SK-N-MC (cell line): Measurements from ENCODE around the gene C3orf62.

Experiments used
- DNase-seq: peaks from one replicate; pipeline ENCODE4 v3.0.0-alpha.2; 2011; ENCODE audit warnings: low read depth, low spot score
- H3K27ac ChIP-seq: fragments of 200-600 bp; sonication (generic); 2 replicates; pipeline ENCODE4 v1.5.1; 2016; ENCODE audit warnings: mixed run types
- H3K36me3 ChIP-seq: fragments of 200-600 bp; sonication (generic); 2 replicates; pipeline ENCODE4 v1.6.1; 2017; ENCODE audit warnings: antibody characterized with exemption, low read length, mixed read lengths; ENCODE audit not compliant: insufficient read depth
- H3K4me3 ChIP-seq: fragments of 200-600 bp; sonication (generic); 2 replicates; pipeline ENCODE4 v1.5.1; 2016
- H3K9ac ChIP-seq: fragments of 200-600 bp; sonication (generic); 2 replicates; pipeline ENCODE4 v1.8.0; 2017; ENCODE audit warnings: mixed run types, mixed read lengths; ENCODE audit not compliant: insufficient read length
- H3K9me3 ChIP-seq: fragments of 200-600 bp; sonication (generic); 2 replicates; pipeline ENCODE4 v1.6.1; 2017; ENCODE audit warnings: low read depth, mild to moderate bottlenecking, antibody characterized with exemption, low read length, moderate library complexity, mixed read lengths
- EZH2 ChIP-seq: fragments of 200-600 bp; sonication (generic); IDR thresholded peaks from one replicate; pipeline ENCODE4 v1.6.1; 2017; ENCODE audit warnings: antibody characterized with exemption
- FOXP2 ChIP-seq: optimal IDR thresholded peaks from 2 replicates; pipeline ENCODE3; 2011; ENCODE audit warnings: mild to moderate bottlenecking, moderate library complexity; ENCODE audit not compliant: insufficient read depth; ENCODE audit errors: extremely low read length, control extremely low read depth
- POLR2AphosphoS5 ChIP-seq: IDR thresholded peaks from 2 replicates; pipeline ENCODE4 v1.6.1; 2012; ENCODE audit warnings: mild to moderate bottlenecking, low read depth, low read length, borderline replicate concordance

C3orf62 gene

DNA sequence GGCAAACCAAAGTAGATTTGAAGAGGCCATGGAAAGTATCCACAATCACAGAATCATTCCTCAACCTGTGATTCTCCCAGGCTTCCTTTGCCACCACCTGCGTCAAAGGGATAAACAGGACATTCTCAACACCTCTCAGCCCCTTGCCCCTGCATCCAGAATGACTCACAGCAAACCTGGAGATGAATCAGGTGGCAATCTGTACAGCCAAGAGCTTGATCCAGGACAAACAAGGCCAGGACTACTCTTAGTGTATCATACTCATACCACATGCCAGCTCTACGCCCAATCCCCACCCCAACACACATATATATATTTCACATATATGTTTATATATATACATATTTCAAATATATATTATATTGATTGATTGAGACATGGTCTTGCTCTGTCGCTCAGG lies 23.6 kb upstream of the C3orf62 start:
- no peak for DNase-seq
- H3K9ac ChIP-seq: no peak overlapping the region
- H3K9me3 ChIP-seq: no peaks in the 10 kb centered on the region
- no peak overlapping the region for H3K4me3 ChIP-seq
- no peak for TF ChIP-seq EZH2
- no peak for TF ChIP-seq POLR2AphosphoS5
- TF ChIP-seq FOXP2: no peak
- no peak overlapping the region for H3K27ac ChIP-seq
- H3K36me3 ChIP-seq: peaks cover 6% of the 10 kb centered on the region

DNA sequence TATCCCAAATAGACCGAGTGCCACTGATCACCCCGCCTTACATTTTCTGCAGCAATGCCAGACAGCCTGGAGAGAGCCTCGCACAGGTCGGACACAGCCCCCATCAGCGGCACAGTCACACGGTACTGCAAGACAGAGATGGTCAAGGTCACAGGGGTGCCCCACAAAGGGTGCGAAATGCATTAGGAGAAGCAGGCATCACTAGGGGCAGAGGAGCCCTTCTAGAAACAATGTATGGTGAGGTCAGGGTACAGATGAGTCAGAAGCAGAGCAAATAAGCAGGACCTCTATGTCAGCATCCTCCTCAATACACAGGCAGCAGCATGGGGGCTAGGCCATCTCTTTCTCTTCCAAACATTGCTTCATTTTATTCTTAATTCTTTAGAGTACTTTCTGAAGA lies 21.5 kb upstream of the C3orf62 start:
- H3K9me3 ChIP-seq: no peaks in the 10 kb centered on the region
- H3K36me3 ChIP-seq: peaks cover 14% of the 10 kb centered on the region
- no peak overlapping the region for H3K9ac ChIP-seq
- H3K27ac ChIP-seq: no peak overlapping the region
- H3K4me3 ChIP-seq: no peak overlapping the region
- no peak for TF ChIP-seq POLR2AphosphoS5
- no peak for DNase-seq

DNA sequence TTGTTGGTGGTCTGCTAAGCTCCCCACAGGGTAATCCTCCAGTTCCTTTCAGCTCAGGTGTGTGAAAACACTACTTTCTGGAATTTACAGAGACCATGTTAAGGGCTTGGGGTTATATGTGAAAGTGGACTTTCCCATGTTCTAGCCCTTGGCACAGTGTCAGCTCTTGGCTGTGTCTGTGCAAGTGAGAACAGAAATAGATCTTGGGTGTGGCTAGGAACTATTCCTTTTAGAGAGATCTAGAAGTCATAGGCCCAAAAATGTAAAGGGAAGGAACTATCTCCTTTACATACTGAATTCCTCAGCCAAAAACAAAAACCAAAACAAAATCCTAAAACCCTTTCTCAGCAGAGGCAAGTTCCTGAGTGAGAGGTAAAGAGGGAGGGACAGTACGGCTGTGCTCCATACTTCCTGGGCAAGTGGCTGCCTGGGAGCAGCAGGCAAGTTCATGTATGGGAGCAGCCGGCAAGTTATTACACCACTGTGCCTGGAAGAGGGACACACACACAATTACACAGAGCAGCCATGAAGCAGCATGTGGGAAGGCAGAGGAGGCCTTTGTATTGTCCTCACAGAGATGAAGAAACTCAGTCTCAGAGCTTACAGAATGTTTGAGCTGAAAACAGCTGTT lies 19.9 kb upstream of the C3orf62 start:
- no peak for DNase-seq
- H3K9me3 ChIP-seq: no peaks in the 10 kb centered on the region
- TF ChIP-seq EZH2 (no peak), FOXP2 (no peak), POLR2AphosphoS5 (no peak)
- H3K36me3 ChIP-seq: peaks cover 18% of the 10 kb centered on the region
- H3K9ac ChIP-seq: no peak overlapping the region
- H3K4me3 ChIP-seq: no peak overlapping the region
- H3K27ac ChIP-seq: no peak overlapping the region

DNA sequence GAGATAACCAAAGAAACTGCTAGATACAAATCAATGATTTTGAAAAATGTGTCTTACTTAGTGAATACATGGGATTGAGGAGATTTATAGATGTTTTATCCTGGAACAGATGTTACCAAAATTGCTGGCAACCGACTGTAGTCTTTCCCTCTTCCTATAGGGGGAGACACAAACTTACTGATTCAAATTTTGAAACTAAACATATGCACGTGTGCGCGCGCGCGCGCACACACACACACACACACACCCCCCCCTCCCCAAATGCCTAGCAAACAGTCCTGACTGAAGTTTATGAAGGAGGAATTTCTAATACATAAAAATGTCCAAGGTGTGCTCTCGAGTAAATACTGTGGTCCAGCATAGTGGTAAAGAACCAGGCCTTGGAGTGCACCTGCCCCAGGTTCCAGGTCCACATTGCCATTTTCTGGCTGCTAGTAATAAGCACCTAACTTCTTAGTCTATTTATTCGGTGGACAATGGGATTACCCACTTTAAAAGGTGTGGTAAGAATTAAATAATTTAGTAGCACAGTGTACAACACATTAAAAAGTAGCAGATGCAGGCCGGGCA lies 18.5 kb upstream of the C3orf62 start:
- Histone ChIP-seq H3K9ac (no peak overlapping the region), H3K4me3 (no peak overlapping the region), H3K9me3 (no peaks in the 10 kb centered on the region), H3K36me3 (peaks cover 18% of the 10 kb centered on the region), H3K27ac (no peak overlapping the region)
- peak; percentile 5 for DNase-seq
- TF ChIP-seq POLR2AphosphoS5: no peak
- no peak for TF ChIP-seq EZH2
- TF ChIP-seq FOXP2: no peak

DNA sequence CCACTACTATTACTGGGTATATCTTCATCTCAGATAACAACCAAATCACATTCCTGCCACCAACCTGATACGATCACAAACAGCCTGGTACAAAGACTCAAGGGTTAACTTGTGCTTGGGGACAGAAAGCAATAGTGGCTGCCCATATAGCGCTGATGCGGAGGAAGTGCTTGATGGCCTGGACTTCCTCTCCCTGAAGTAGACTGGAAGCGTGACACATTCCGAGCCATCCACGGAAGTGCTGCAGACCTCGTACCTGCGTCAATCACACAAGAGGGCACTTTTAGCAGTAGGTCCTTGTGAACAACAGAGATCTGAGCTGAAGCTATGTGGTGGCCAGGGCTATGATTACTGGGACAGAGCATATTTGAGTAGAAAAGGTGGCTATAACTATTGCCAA lies 17.3 kb upstream of the C3orf62 start:
- no peak for TF ChIP-seq EZH2
- TF ChIP-seq FOXP2: no peak
- TF ChIP-seq POLR2AphosphoS5: no peak
- Histone ChIP-seq H3K9ac (no peak overlapping the region), H3K36me3 (peaks cover 18% of the 10 kb centered on the region), H3K4me3 (no peak overlapping the region), H3K9me3 (no peaks in the 10 kb centered on the region), H3K27ac (no peak overlapping the region)
- DNase-seq: no peak

DNA sequence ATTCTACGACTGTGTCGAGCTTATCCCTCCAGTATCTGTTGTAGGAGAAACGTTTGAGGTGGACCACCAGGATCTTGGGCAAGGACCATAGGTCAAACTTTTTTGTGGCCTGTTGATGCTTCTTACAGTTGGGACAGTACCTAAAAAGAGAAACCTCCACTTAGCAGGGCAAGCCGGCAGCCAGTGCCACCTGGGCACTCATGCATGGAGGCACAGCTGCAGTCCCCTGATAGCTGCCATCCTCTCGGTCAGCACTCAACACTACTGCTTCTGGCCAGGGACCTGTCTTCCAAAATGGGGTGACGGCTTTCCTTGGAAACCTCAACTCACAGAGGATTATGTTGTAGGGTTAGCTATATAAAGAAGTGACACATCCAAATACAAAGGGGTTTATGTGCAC lies 7.0 kb upstream of the C3orf62 start:
- H3K27ac ChIP-seq: no peak overlapping the region
- no peaks in the 10 kb centered on the region for H3K9me3 ChIP-seq
- DNase-seq: no peak
- no peak overlapping the region for H3K9ac ChIP-seq
- no peak overlapping the region for H3K4me3 ChIP-seq
- no peak for TF ChIP-seq EZH2
- TF ChIP-seq POLR2AphosphoS5: no peak
- no peak for TF ChIP-seq FOXP2
- H3K36me3 ChIP-seq: no peaks in the 10 kb centered on the region; the same call in 1 of the 2 replicates

DNA sequence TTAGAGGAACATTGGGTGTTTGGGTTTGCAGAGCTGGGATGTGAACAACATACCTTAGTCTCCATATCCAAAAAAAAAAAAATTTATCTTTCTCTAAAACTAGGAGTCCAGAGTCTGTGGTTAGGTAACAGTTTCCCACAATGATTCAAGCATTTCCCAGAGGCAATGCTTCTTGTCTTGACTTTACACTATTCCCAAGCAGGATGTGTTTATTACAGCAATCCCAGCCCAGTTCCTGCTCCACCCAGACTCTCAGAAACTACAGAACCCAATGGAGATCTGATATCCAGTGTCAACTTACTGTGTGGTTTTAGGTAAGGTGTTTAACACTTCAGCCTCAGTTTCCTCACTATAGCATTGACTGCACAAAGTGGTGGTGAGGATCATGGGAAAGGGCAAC lies 2.3 kb upstream of the C3orf62 start:
- no peak overlapping the region for H3K9ac ChIP-seq

DNA sequence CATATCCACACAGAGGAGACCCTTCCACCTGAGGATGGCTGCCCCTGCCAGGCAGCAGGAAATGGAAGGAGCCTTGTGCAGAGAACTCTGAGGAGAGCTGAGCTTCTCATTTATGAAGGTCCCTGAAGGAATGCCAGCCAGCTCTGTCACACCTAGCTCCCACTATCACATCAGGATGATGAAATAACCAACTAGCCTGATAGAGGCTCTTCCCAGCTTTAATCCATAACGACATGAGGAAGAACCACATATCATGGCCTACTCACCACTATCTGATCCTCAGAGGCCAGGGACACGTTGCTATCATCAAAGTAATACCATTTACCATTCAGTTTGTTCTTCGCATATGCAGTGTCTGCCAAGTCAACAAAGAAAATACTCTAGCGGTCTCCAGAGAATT lies 1.5 kb upstream of the C3orf62 start:
- DNase-seq: no peak
- no peak overlapping the region for H3K9ac ChIP-seq
- TF ChIP-seq FOXP2 (no peak), POLR2AphosphoS5 (no peak), EZH2 (no peak)
- no peak overlapping the region for H3K27ac ChIP-seq
- H3K4me3 ChIP-seq: no peak overlapping the region
- no peaks in the 10 kb centered on the region for H3K9me3 ChIP-seq
- H3K36me3 ChIP-seq: no peaks in the 10 kb centered on the region; the same call in 1 of the 2 replicates

More for the DNA sequence above, 2.3 kb upstream of the C3orf62 start:
- DNase-seq: no peak
- no peaks in the 10 kb centered on the region for H3K9me3 ChIP-seq
- H3K36me3 ChIP-seq: no peaks in the 10 kb centered on the region; the same call in 1 of the 2 replicates
- H3K27ac ChIP-seq: no peak overlapping the region
- no peak overlapping the region for H3K4me3 ChIP-seq
- no peak for TF ChIP-seq FOXP2
- no peak for TF ChIP-seq EZH2
- no peak for TF ChIP-seq POLR2AphosphoS5

DNA sequence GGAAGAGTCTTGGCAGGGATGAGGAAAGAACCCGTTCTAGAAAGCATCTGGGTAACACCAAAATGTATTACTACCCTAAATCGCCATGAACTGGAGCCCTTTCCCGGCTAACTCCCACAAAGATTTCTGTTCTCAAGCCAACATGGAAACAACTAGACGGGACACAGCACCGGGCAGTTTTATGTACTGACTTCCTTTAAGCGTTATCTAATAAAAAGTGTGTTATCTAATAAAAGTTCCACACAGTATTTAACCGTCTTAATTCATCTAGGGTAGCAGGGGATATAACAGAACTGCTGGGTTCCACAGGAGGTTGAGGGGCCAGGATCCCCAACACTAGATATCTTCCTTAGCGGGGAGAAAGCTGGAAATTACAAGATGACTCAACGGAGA lies 347 bp upstream of the C3orf62 start:
- no peak for DNase-seq
- Histone ChIP-seq H3K9me3 (no peaks in the 10 kb centered on the region), H3K27ac (no peak overlapping the region), H3K9ac (no peak overlapping the region), H3K4me3 (no peak overlapping the region), H3K36me3 (no peaks in the 10 kb centered on the region; the same call in 1 of the 2 replicates)
- TF ChIP-seq FOXP2: no peak
- TF ChIP-seq EZH2: no peak
- no peak for TF ChIP-seq POLR2AphosphoS5
